Loucy (cell line): Measurements from ENCODE around the gene SLC48A1.

Experiments
- H2AFZ ChIP-seq: fragments of 200-600 bp; sonication (generic); 2 replicates; pipeline ENCODE4 v1.6.0; 2016; ENCODE audit warnings: antibody characterized with exemption, mild to moderate bottlenecking, low read length, moderate library complexity
- H3F3A ChIP-seq: fragments of 200-600 bp; 2 replicates; pipeline ENCODE4 v1.6.0; 2016; ENCODE audit warnings: antibody characterized with exemption, low read depth, mild to moderate bottlenecking
- H3K27me3 ChIP-seq: fragments of 200-600 bp; sonication (generic); 2 replicates; pipeline ENCODE4 v1.6.1; 2014; ENCODE audit warnings: low read length, mild to moderate bottlenecking; ENCODE audit not compliant: insufficient read depth, poor library complexity, severe bottlenecking
- H3K36me3 ChIP-seq: fragments of 200-600 bp; sonication (generic); 2 replicates; pipeline ENCODE4 v1.6.1; 2016; ENCODE audit warnings: low read length; ENCODE audit not compliant: insufficient read depth
- H3K4me1 ChIP-seq: fragments of 200-600 bp; sonication (generic); 2 replicates; pipeline ENCODE4 v1.5.1; 2014; ENCODE audit warnings: low read length, mild to moderate bottlenecking; ENCODE audit not compliant: insufficient read depth, poor library complexity, severe bottlenecking
- H3K4me2 ChIP-seq: fragments of 200-600 bp; sonication (generic); 2 replicates; pipeline ENCODE4 v1.6.0; 2014; ENCODE audit warnings: antibody characterized with exemption, low read length, low read depth, mild to moderate bottlenecking; ENCODE audit not compliant: poor library complexity, severe bottlenecking
- H3K4me3 ChIP-seq: fragments of 200-600 bp; sonication (generic); 2 replicates; pipeline ENCODE4 v1.5.1; 2014; ENCODE audit warnings: low read length, mild to moderate bottlenecking, mixed read lengths; ENCODE audit not compliant: poor library complexity, severe bottlenecking
- H3K79me2 ChIP-seq: fragments of 200-600 bp; sonication (generic); 2 replicates; pipeline ENCODE4 v1.6.1; 2014; ENCODE audit warnings: low read length; ENCODE audit not compliant: insufficient read depth
- H3K9ac ChIP-seq: fragments of 200-600 bp; sonication (generic); 2 replicates; pipeline ENCODE4 v1.6.0; 2014; ENCODE audit warnings: mild to moderate bottlenecking, low read depth, low read length, moderate library complexity; ENCODE audit not compliant: poor library complexity, severe bottlenecking
- H3K9me2 ChIP-seq: fragments of 200-600 bp; sonication (generic); replicated peaks from 2 replicates; pipeline ENCODE4 v1.6.1; 2016; ENCODE audit warnings: low read depth, low read length, mixed read lengths
- H3K9me3 ChIP-seq: fragments of 200-600 bp; sonication (generic); 2 replicates; pipeline ENCODE4 v1.6.1; 2014; ENCODE audit warnings: mild to moderate bottlenecking, antibody characterized with exemption, low read length, low read depth; ENCODE audit not compliant: insufficient read depth
- H4K20me1 ChIP-seq: fragments of 200-600 bp; sonication (generic); 2 replicates; pipeline ENCODE4 v1.6.0; 2014; ENCODE audit warnings: antibody characterized with exemption, low read length, mild to moderate bottlenecking; ENCODE audit not compliant: insufficient read depth, poor library complexity, severe bottlenecking
- CTCF ChIP-seq: fragments of 200-600 bp; sonication (generic); conservative IDR thresholded peaks from 2 replicates; pipeline ENCODE4 v1.5.1; 2014; ENCODE audit warnings: mild to moderate bottlenecking, antibody characterized with exemption, low read length
- EZH2phosphoT487 ChIP-seq: fragments of 200-600 bp; IDR thresholded peaks from 2 replicates; pipeline ENCODE4 v1.6.1; 2018; ENCODE audit warnings: antibody characterized with exemption, mild to moderate bottlenecking, moderate library complexity, borderline replicate concordance

SLC48A1 gene

GRCh38 chr12:47822401-47822800 lies 49.4 kb downstream of the SLC48A1 start:
- Histone ChIP-seq H3K4me1 (peaks cover 38% of the 10 kb centered on the region), H3K79me2 (peaks cover 33% of the 10 kb centered on the region), H4K20me1 (peaks cover 17% of the 10 kb centered on the region), H3K36me3 (no peaks in the 10 kb centered on the region), H3F3A (peaks cover 5% of the 10 kb centered on the region; the same call in 1 of the 2 replicates), H3K27me3 (no peaks in the 10 kb centered on the region), H3K4me2 (no peak overlapping the region), H3K9me2 (no peaks in the 10 kb centered on the region), H3K9me3 (no peaks in the 10 kb centered on the region), H2AFZ (no peak overlapping the region), H3K9ac (no peak overlapping the region), H3K4me3 (no peak overlapping the region)
- TF ChIP-seq EZH2phosphoT487 (no peak), CTCF (no peak)

- no peak overlapping the region for H3K4me2 ChIP-seq
- no peaks in the 10 kb centered on the region for H3K9me2 ChIP-seq
- H4K20me1 ChIP-seq: peaks cover 12% of the 10 kb centered on the region
- TF ChIP-seq CTCF (no peak), EZH2phosphoT487 (no peak)
- H3K4me1 ChIP-seq: peaks cover 34% of the 10 kb centered on the region
- H3K36me3 ChIP-seq: no peaks in the 10 kb centered on the region
- H3K79me2 ChIP-seq: peaks cover 29% of the 10 kb centered on the region
- no peaks in the 10 kb centered on the region for H3K27me3 ChIP-seq
- no peaks in the 10 kb centered on the region for H3K9me3 ChIP-seq
- H3K4me3 ChIP-seq: no peak overlapping the region
- H2AFZ ChIP-seq: no peak overlapping the region
- peaks cover 5% of the 10 kb centered on the region; the same call in 1 of the 2 replicates for H3F3A ChIP-seq
- no peak overlapping the region for H3K9ac ChIP-seq
Measured at GRCh38 chr12:47822863-47823262, 49.8 kb downstream of the SLC48A1 start.

GRCh38 chr12:47823422-47824086 lies 50.5 kb downstream of the SLC48A1 start:
- Histone ChIP-seq H3K79me2 (peaks cover 22% of the 10 kb centered on the region), H3K9me2 (no peaks in the 10 kb centered on the region), H3K9me3 (no peaks in the 10 kb centered on the region), H3K4me1 (peaks cover 28% of the 10 kb centered on the region), H3K4me2 (peak overlapping the region; percentile 17), H3K36me3 (no peaks in the 10 kb centered on the region), H3K4me3 (no peak overlapping the region), H3K9ac (no peak overlapping the region), H3K27me3 (no peaks in the 10 kb centered on the region), H3F3A (peaks cover 5% of the 10 kb centered on the region; the same call in 1 of the 2 replicates), H2AFZ (no peak overlapping the region), H4K20me1 (peaks cover 5% of the 10 kb centered on the region)
- no peak for TF ChIP-seq EZH2phosphoT487
- no peak for TF ChIP-seq CTCF
